Stimulated activated CD8-positive, alpha-beta memory T cell treated with anti-CD3 and anti-CD28 coated beads, Interleukin-4, amount 100 ng/mL, for 1 hour (primary cell): Measurements from ENCODE around the gene GPHN.

Experiments
- DNase-seq, 2 donors: peaks; one replicate each; pipeline ENCODE4 v3.0.0-alpha.2; 2020; ENCODE audit warnings: low read depth in 2 of 2, low spot score in 1 of 2

The GPHN gene

GRCh38 chr14:67207810-67208209, 699.9 kb downstream of the GPHN start:
- no peak for DNase-seq

- DNase-seq = no peak
These were observed 710.2 kb downstream of the GPHN start for GRCh38 chr14:67218126-67218525.

GRCh38 chr14:67221248-67221981, 713.5 kb downstream of the GPHN start:
- DNase-seq = no peak

- DNase-seq = no peak
These were observed 714.0 kb downstream of the GPHN start for GRCh38 chr14:67221982-67222328.

GRCh38 chr14:67225523-67225922, 717.6 kb downstream of the GPHN start:
- no peak for DNase-seq

- no peak for DNase-seq
These were observed 720.5 kb downstream of the GPHN start for GRCh38 chr14:67228325-67228984.
